Lower lobe of right lung (tissue), 2 donors: Measurements from ENCODE around the gene FNBP1. TPM values are rescaled to one million over a fixed set of nuclear protein-coding genes. Genes with fewer than 3 reads are reported as not detected.

Experiments used
- ATAC-seq, 2 donors: fragments of 200-7000 bp; cut with Tn5 transposase; one replicate each; pipeline ENCODE4 v1.9.1; 2020 to 2022; ENCODE audit warnings: mild to moderate bottlenecking in 2 of 2, moderate library complexity in 2 of 2
- DNase-seq: peaks from one replicate; pipeline ENCODE4 v3.0.0-alpha.2; 2020
- H3K27ac ChIP-seq: fragments of 200-600 bp; one replicate; pipeline ENCODE4 v1.8.0; 2022
- H3K27me3 ChIP-seq: fragments of 200-600 bp; one replicate; pipeline ENCODE4 v1.8.0; 2022; ENCODE audit warnings: low read depth
- H3K36me3 ChIP-seq: fragments of 200-600 bp; one replicate; pipeline ENCODE4 v1.8.0; 2022; ENCODE audit warnings: mild to moderate bottlenecking
- H3K4me1 ChIP-seq: fragments of 200-600 bp; one replicate; pipeline ENCODE4 v1.8.0; 2022
- H3K4me3 ChIP-seq: fragments of 200-600 bp; one replicate; pipeline ENCODE4 v1.8.0; 2022; ENCODE audit warnings: mild to moderate bottlenecking
- H3K9me3 ChIP-seq: fragments of 200-600 bp; one replicate; pipeline ENCODE4 v1.8.0; 2022
- intact Hi-C: fragments of 100-400 bp; cut with DNase I; formaldehyde crosslinking; loops from one replicate; pipeline ENCODE4 v1.11.0; 2022
- total RNA-seq: library from RNA; stranded (reverse); fragmentation: NEBNext Ultra II Directional; extraction: Animal tissue kit (Norgen Biotek cat#: 25700); gene quantifications from one replicate; pipeline ENCODE4 v1.2.1, GENCODE V29; 2021
- TF ChIP-seq, protein P1 (sequence below): fragments of 200-600 bp; IDR thresholded peaks from one replicate; pipeline ENCODE4 v1.8.0; 2022; ENCODE audit warnings: antibody characterized with exemption, mild to moderate bottlenecking
- donor health status: DM: no; HTN: yes; CAD: no; lungs with severe emphysema.

The FNBP1 gene
- total RNA-seq, 1 donor from 2014 or later = 61.1 TPM

DNA sequence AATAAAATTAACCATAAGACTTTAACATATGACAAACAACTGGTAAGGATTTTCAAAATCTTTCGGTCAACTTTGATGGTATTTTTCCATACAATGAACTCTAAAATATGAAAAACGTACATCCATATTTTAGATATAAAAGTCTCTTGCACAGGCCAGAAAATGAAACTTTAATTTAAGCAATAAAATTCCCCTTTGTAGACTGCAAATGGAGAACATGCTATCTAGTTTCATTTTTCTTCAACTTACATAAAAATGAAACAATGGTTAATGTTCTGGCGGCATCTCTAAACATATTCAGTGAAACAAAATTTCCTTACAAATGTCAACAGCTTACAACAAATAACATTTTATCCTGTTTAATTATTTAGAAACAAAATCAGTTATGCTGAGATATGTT lies 123.7 kb downstream of the FNBP1 start:
- DNase-seq (no peak), ATAC-seq (no peak)
- no peaks in the 10 kb centered on the region for H3K27me3 ChIP-seq
- H3K9me3 ChIP-seq = no peaks in the 10 kb centered on the region
- no peaks in the 10 kb centered on the region for H3K4me1 ChIP-seq
- TF ChIP-seq, protein P1, sequence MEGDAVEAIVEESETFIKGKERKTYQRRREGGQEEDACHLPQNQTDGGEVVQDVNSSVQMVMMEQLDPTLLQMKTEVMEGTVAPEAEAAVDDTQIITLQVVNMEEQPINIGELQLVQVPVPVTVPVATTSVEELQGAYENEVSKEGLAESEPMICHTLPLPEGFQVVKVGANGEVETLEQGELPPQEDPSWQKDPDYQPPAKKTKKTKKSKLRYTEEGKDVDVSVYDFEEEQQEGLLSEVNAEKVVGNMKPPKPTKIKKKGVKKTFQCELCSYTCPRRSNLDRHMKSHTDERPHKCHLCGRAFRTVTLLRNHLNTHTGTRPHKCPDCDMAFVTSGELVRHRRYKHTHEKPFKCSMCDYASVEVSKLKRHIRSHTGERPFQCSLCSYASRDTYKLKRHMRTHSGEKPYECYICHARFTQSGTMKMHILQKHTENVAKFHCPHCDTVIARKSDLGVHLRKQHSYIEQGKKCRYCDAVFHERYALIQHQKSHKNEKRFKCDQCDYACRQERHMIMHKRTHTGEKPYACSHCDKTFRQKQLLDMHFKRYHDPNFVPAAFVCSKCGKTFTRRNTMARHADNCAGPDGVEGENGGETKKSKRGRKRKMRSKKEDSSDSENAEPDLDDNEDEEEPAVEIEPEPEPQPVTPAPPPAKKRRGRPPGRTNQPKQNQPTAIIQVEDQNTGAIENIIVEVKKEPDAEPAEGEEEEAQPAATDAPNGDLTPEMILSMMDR = no peak
- H3K4me3 ChIP-seq = no peak overlapping the region
- H3K36me3 ChIP-seq = peaks cover 37% of the 10 kb centered on the region
- H3K27ac ChIP-seq = no peak overlapping the region
- intact Hi-C loops = no loop called here

DNA sequence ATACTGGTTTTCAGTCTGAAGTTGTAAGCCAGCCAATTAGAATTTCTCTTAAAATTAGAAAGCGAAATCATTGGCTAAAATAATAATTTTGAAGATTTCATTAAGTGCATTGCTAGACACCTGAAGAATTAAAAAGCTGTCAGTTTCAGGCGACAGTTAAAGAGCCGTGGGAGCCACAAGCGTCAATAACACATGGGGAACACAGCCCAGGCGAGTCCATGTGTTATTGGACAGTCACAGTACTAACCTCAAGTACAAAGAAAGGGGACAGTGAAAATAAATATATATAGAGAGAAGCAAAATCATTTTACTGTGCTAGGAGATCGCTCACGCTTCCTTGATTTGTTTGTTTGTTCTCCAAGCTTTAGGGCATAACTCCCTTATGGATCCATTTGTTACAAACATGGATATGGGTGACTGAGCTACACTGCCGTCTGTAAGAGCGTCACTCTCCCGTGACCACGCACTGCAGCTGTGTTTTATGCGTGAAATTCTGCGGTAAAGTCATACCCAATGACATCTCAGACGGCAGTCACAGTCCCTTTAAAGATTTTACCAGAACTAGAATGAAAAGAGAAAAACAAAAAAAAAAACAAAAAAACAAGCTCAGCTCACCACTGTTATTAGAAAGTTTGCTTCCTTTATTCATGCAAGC lies 124.6 kb downstream of the FNBP1 start:
- Histone ChIP-seq H3K4me3 (no peak overlapping the region), H3K4me1 (no peaks in the 10 kb centered on the region), H3K9me3 (no peaks in the 10 kb centered on the region), H3K27me3 (no peaks in the 10 kb centered on the region), H3K36me3 (peaks cover 29% of the 10 kb centered on the region), H3K27ac (no peak overlapping the region)
- TF ChIP-seq, protein P1 = no peak
- DNase-seq (no peak), ATAC-seq (no peak)
- intact Hi-C loops = no loop called here

DNA sequence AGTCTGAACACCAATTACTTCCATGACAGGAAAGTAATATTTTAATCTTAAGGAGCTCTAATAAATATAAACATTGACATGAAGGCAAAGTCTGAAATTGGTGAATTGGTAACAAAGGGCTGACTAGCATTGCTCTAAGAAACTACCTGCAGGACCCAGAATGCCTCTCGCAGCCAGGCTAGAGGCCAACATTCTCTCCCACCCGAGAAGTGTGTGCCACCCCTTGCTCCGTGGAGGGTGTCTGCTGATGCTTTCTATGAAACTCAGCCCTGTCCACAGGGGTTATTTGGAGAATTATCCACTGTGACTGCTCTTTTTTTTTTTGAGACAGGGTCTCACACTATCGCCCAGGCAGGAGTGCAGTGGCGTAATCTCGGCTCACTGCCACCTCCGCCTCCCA lies 126.3 kb downstream of the FNBP1 start:
- H3K27ac ChIP-seq = no peak overlapping the region
- TF ChIP-seq, protein P1 = no peak
- intact Hi-C loops = no loop called here
- H3K27me3 ChIP-seq = no peaks in the 10 kb centered on the region
- H3K4me3 ChIP-seq = no peak overlapping the region
- DNase-seq (no peak), ATAC-seq (no peak)
- H3K9me3 ChIP-seq = no peaks in the 10 kb centered on the region
- no peaks in the 10 kb centered on the region for H3K4me1 ChIP-seq
- peaks cover 12% of the 10 kb centered on the region for H3K36me3 ChIP-seq

DNA sequence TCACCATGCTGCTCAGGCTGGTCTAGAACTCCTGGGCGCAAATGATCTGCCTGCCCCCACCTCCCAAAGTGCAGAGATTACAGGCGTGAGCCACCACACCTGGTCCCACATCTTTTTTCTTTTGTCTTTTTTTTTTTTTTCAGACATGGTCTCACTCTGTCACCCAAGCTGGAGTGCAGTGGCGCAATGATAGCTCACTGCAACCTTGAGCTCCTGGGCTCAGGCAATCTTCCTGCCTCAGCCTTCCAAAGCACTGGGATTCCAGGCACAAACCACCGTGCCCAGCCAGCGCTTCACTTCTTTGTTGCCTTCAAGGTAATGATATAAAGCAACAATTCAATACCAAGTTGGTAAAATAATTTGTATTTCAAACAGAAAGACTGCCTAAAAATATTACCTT lies 128.9 kb downstream of the FNBP1 start:
- Histone ChIP-seq H3K27ac (no peak overlapping the region), H3K4me1 (no peaks in the 10 kb centered on the region), H3K36me3 (peaks cover 15% of the 10 kb centered on the region), H3K27me3 (no peaks in the 10 kb centered on the region), H3K4me3 (no peak overlapping the region), H3K9me3 (no peaks in the 10 kb centered on the region)
- intact Hi-C loops = no loop called here
- DNase-seq (no peak), ATAC-seq (no peak)
- TF ChIP-seq, protein P1 = no peak

DNA sequence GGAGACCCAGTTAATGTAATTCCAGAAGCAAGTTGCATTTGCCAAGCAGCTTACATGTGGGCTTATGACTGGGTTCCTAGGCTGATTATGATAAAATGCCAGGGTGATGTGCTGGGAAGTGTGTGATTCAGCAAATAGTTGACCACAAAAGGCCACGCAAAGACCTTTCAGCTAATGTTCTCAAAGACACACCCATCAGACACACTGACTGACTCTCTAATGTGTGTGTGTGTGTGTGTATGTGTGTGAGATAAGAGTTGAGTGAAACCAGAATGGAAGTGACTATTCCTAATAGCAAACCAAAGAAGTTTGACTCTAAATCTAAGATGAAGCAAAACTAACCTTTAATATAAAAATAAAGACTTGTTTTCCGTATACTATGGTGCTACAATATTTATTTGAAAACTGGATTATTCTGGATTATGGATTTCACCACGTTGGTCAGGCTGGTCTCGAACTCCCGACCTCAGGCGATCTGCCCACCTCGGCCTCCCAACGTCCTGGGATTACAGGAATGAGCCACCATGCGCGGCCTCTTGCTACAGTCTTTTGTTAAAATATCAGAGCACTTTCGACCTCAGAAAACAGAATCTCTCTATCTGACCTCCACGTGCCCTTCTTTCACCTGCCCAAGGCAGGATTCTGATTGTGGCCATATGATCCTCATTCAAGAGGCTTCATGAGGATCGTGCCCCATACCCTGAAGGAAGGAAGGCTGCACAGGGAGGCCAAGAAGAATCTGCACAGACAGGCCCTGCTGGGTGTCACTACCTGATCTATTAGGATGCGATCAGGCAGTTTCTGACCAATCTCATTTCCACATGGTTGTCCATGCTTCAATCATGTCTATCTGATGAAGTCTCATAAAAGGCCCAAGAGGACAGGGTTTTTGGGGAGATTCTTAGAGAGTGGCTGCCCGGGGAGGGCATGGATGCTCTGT lies 132.1 kb downstream of the FNBP1 start:
- Histone ChIP-seq H3K4me1 (no peaks in the 10 kb centered on the region), H3K27ac (no peak overlapping the region), H3K9me3 (no peaks in the 10 kb centered on the region), H3K36me3 (peaks cover 33% of the 10 kb centered on the region), H3K27me3 (no peaks in the 10 kb centered on the region), H3K4me3 (no peak overlapping the region)
- DNase-seq (no peak), ATAC-seq (peak in 1 of 2 donors; percentile 74)
- TF ChIP-seq, protein P1 = no peak
- intact Hi-C loops = no loop called here
